Heart left ventricle (tissue), 16 donors: Measurements from ENCODE around the gene PRPS1. TPM values are rescaled to one million over a fixed set of nuclear protein-coding genes. Genes with fewer than 3 reads are reported as not detected.

Experiments used
- ATAC-seq, 4 donors: fragments of 200-7000 bp; cut with Tn5 transposase; one replicate each; pipeline ENCODE4 v1.9.1; 2020 to 2022; ENCODE audit warnings: moderate library complexity in 4 of 4, mild to moderate bottlenecking in 3 of 4, moderate number of reproducible peaks in 1 of 4
- DNase-seq, 5 donors: peaks; one replicate each; pipeline ENCODE4 v3.0.0-alpha.2; 2020
- H3K27ac ChIP-seq, 12 donors: fragments of 200-600 bp; sonication (generic) in 4 of 12; one replicate each; pipeline versions ENCODE4 v1.5.0 to v1.8.0; 2016 to 2022; ENCODE audit warnings: mild to moderate bottlenecking in 2 of 12
- H3K27me3 ChIP-seq, 9 donors: fragments of 200-600 bp; sonication (generic) in 2 of 9; one replicate each; pipeline versions ENCODE4 v1.5.1 to v1.8.0; 2016 to 2022; ENCODE audit warnings: mild to moderate bottlenecking in 3 of 9
- H3K36me3 ChIP-seq, 9 donors: fragments of 200-600 bp; sonication (generic) in 2 of 9; one replicate each; pipeline versions ENCODE4 v1.5.0 to v1.8.0; 2018 to 2022; ENCODE audit warnings: mild to moderate bottlenecking in 2 of 9
- H3K4me1 ChIP-seq, 12 donors: fragments of 200-600 bp; sonication (generic) in 4 of 12; one replicate each; pipeline versions ENCODE4 v1.5.0 to v1.8.0; 2016 to 2022; ENCODE audit warnings: mild to moderate bottlenecking in 3 of 12
- H3K4me3 ChIP-seq, 12 donors: fragments of 200-600 bp; sonication (generic) in 4 of 12; one replicate each; pipeline versions ENCODE4 v1.5.0 to v1.8.0; 2017 to 2022; ENCODE audit warnings: mild to moderate bottlenecking in 9 of 12, moderate library complexity in 4 of 12
- H3K9me3 ChIP-seq, 12 donors: fragments of 200-600 bp; sonication (generic) in 4 of 12; one replicate each; pipeline versions ENCODE4 v1.5.0 to v1.8.0; 2016 to 2022; ENCODE audit warnings: mild to moderate bottlenecking in 1 of 12
- POLR2A ChIP-seq, 2 donors: fragments of 450-650 bp; IDR thresholded peaks; one replicate each; pipeline ENCODE4 v1.6.1; 2017; ENCODE audit warnings: antibody characterized with exemption in 2 of 2, mild to moderate bottlenecking in 2 of 2, moderate library complexity in 2 of 2
- WGBS, 4 donors: extraction: QIAGEN DNeasy Blood & Tissue Kit in 2 of 4; methylation state at CpG; one replicate each; pipeline versions ENCODE4 v1.1.5 to v1.1.7; 2013 to 2018; 5-methylcytosine and 5-hydroxymethylcytosine counted together
- intact Hi-C, 10 donors: fragments of 100-400 bp; cut with DNase I; formaldehyde crosslinking; loops; one replicate each; pipeline versions ENCODE4 v1.11.1 to v1.14.2; 2022
- polyA plus RNA-seq, 2 donors: library from polyadenylated mRNA; stranded (reverse); fragments of 200-250 nt; gene quantifications; one replicate each; pipeline ENCODE4 v1.2.3, GENCODE V29; 2013
- total RNA-seq, 9 donors: library from RNA; depleted of rRNA in 2 of 9; stranded (reverse); fragments of >200 nt in 2 of 9; fragmentation: NEBNext Ultra II Directional in 3 of 9; extraction: Animal tissue kit (Norgen Biotek cat#: 25700) in 3 of 9; gene quantifications; one replicate each; pipeline versions ENCODE4 v1.1.0 to v1.2.4, GENCODE V29; 2016 to 2023
- TF ChIP-seq, protein P1 (sequence below), 12 donors: fragments of 200-600 bp; sonication (generic) in 4 of 12; IDR thresholded peaks; one replicate each; pipeline versions ENCODE4 v1.5.0 to v1.8.0; 2018 to 2022; ENCODE audit warnings: antibody characterized with exemption in 12 of 12, mild to moderate bottlenecking in 5 of 12
- donor health status: ischemic (EF 13 %, LVEDD 7.1; RV severe dilation, severe dysfunction).
- donor health status: healthy with polysubstance abuse.
- donor health status: DM: no; HTN: yes; CAD: no.
- donor health status: DM: no; HTN: no; CAD: no.
- donor health status: ischemic (EF 25% LVEDD 6.9; RV normal size, moderate dysfunction).
- donor health status: ischemic (EF 25% LVEDD 5.7; RV mildly dilated, moderate dysfunction).
- donor health status: healthy.
- donor health status: DM: yes; HTN: yes; CAD: no.
- donor health status: ischemic (EF 35%, LVEDD 5.7; RV mildly dilated, moderate dysfunction).
- donor health status: nonischemic (EF 11% LVEDD 7.7; RV severe dilation, severe dysfunction).
- donor health status: DM: yes; HTN: yes; CAD: no.
- donor health status: PGD.
- donor health status: ischemic (EF 29% LVEDD 5.4; RV normal size, mild dysfunction).
- donor health status: nonischemic (EF 23%, LVEDD 6.1; RV moderate dilation, normal function).

The PRPS1 gene
- total and polyA plus RNA-seq, 11 donors: 7.2 to 41.0 (median 25.0) TPM

GRCh38 chrX:107600366-107600765, 27.9 kb upstream of the PRPS1 start:
- ATAC-seq (no peak), DNase-seq (no peak)
- Histone ChIP-seq H3K36me3 (no peaks in the 10 kb centered on the region), H3K27me3 (peaks cover 0 to 25% (median 0%) of the 10 kb centered on the region in 9 donors), H3K4me3 (no peak overlapping the region), H3K9me3 (no peaks in the 10 kb centered on the region), H3K27ac (no peak overlapping the region), H3K4me1 (no peaks in the 10 kb centered on the region)
- intact Hi-C loops: no loop called here
- no peak for TF ChIP-seq POLR2A (IDR thresholded peaks at IDR 0.05)
- TF ChIP-seq, protein P1, sequence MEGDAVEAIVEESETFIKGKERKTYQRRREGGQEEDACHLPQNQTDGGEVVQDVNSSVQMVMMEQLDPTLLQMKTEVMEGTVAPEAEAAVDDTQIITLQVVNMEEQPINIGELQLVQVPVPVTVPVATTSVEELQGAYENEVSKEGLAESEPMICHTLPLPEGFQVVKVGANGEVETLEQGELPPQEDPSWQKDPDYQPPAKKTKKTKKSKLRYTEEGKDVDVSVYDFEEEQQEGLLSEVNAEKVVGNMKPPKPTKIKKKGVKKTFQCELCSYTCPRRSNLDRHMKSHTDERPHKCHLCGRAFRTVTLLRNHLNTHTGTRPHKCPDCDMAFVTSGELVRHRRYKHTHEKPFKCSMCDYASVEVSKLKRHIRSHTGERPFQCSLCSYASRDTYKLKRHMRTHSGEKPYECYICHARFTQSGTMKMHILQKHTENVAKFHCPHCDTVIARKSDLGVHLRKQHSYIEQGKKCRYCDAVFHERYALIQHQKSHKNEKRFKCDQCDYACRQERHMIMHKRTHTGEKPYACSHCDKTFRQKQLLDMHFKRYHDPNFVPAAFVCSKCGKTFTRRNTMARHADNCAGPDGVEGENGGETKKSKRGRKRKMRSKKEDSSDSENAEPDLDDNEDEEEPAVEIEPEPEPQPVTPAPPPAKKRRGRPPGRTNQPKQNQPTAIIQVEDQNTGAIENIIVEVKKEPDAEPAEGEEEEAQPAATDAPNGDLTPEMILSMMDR (IDR thresholded peaks at IDR 0.05): no peak
- WGBS, 4 donors: 80 to 94% (median 89%) methylated on average over 1 to 10 of the region's 10 CpGs

DNA sequence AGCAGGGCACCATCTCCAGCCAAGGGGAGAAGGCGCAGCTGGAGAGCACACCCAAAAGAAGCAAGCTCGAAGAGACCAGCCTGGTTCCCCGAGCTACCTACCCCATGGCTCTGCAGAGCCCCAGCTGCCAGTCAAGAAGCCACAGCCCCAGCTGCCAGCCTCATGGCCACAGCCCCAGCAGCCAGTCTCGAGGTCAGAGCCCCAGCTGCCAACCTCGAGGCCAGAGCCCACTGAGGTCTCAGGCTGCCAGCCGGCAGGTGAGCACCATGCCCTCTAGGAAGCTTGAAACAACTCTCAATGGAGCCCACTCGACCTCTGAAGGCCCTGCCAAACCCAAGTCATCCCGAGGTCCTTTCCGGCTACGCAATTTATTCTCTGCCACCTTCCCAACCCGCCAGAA, 27.0 kb upstream of the PRPS1 start:
- no peaks in the 10 kb centered on the region for H3K9me3 ChIP-seq
- no peak overlapping the region for H3K27ac ChIP-seq
- intact Hi-C loops: no loop called here
- no peaks in the 10 kb centered on the region for H3K36me3 ChIP-seq
- no peaks in the 10 kb centered on the region for H3K4me1 ChIP-seq
- TF ChIP-seq, protein P1 (IDR thresholded peaks at IDR 0.05): no peak
- no peak for TF ChIP-seq POLR2A (IDR thresholded peaks at IDR 0.05)
- WGBS, 4 donors: 79 to 94% (median 89%) methylated on average over 10 to 11 of the region's 11 CpGs
- no peak for DNase-seq
- H3K4me3 ChIP-seq: no peak overlapping the region
- ATAC-seq: no peak
- H3K27me3 ChIP-seq: peaks cover 0 to 21% (median 0%) of the 10 kb centered on the region in 9 donors

DNA sequence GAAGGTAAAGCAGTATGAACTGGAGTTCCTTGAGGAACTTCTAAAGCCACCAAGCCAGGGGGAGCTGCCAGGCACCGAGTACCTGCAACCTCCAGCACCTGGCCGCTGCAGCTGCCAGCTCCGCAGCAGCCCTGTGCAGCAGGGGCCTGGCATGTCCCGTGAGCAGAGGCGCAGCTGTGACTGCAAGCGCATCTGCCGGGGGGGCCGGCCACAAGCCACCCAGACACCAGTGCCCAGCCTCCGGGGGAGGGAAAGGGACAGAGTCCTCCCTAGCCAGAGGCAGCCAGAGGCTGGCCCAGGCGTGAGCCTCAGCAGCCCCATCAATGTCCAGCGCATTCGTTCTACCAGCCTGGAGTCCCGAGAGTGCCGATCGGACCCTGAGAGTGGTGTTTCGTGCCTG, 26.6 kb upstream of the PRPS1 start:
- no peaks in the 10 kb centered on the region for H3K36me3 ChIP-seq
- intact Hi-C loops: no loop called here

DNA sequence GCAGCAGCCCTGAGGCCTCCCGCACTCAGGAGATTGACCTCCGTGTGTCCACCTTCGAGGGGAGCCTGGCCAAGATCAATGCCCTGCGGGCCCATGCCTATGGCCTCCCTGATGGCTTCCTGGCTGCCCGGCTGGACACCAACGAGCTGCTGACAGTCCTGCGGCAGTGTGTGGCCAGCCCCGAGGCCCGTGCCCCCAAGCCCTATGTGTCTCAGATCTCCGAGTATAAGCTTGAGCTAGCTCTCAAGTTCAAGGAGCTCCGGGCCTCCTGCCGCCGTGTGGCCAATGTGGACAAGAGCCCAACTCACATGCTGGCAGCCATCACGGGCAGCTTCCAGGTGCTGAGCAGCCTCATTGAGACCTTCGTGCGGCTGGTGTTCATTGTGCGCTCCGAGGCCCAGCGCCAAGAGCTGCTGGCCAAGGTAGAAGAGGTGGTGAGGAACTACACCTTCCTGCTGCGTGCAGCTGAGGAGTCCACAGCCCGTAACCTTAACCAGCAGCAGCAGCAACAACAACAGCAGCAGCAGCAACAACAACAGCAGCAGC, 25.5 kb upstream of the PRPS1 start:
- ATAC-seq (peak in 1 of 4 donors; percentile 27), DNase-seq (peak in 1 of 5 donors; percentile 34)
- TF ChIP-seq, protein P1 (IDR thresholded peaks at IDR 0.05): no peak
- WGBS, 4 donors: 57 to 67% (median 62%) methylated on average over 9 to 21 of the region's 21 CpGs
- H3K4me1 ChIP-seq: no peaks in the 10 kb centered on the region
- H3K36me3 ChIP-seq: no peaks in the 10 kb centered on the region
- no peak overlapping the region for H3K27ac ChIP-seq
- H3K4me3 ChIP-seq: no peak overlapping the region
- H3K9me3 ChIP-seq: no peaks in the 10 kb centered on the region
- intact Hi-C loops: no loop called here
- H3K27me3 ChIP-seq: peaks cover 0 to 17% (median 0%) of the 10 kb centered on the region in 9 donors

More for the DNA sequence above, 26.6 kb upstream of the PRPS1 start:
- TF ChIP-seq, protein P1 (IDR thresholded peaks at IDR 0.05): no peak
- no peak for TF ChIP-seq POLR2A (IDR thresholded peaks at IDR 0.05)
- ATAC-seq: no peak
- DNase-seq: no peak
- 82 to 96% (median 92%) methylated on average over 11 to 16 of the region's 16 CpGs for WGBS, 4 donors
- peaks cover 0 to 17% (median 0%) of the 10 kb centered on the region in 9 donors for H3K27me3 ChIP-seq
- no peak overlapping the region for H3K27ac ChIP-seq
- H3K9me3 ChIP-seq: no peaks in the 10 kb centered on the region
- H3K4me3 ChIP-seq: no peak overlapping the region
- H3K4me1 ChIP-seq: no peaks in the 10 kb centered on the region
